GM23248 (cell line): ENCODE data around the gene LMCD1.

ENCODE experiments used
- EZH2 ChIP-seq: fragments of 200-600 bp; sonication (generic); IDR thresholded peaks from 2 replicates; pipeline ENCODE4 v1.6.1; 2018; ENCODE audit warnings: antibody characterized with exemption, mild to moderate bottlenecking; ENCODE audit not compliant: insufficient read depth, poor library complexity, severe bottlenecking
- EZH2phosphoT487 ChIP-seq: fragments of 200-600 bp; sonication (generic); IDR thresholded peaks from 2 replicates; pipeline ENCODE4 v1.6.1; 2018; ENCODE audit warnings: antibody characterized with exemption, moderate library complexity, mild to moderate bottlenecking, low read depth; ENCODE audit not compliant: insufficient read depth

- TF ChIP-seq EZH2 = no peak
- no peak for TF ChIP-seq EZH2phosphoT487
Observed at GRCh38 chr3:8571256-8571655, 69.6 kb downstream of the LMCD1 start.
